Fibroblast of skin of left biceps (primary cell): ENCODE results near the gene NLN.
"Not testable (repeated sequence)": the region's sequence is repeated elsewhere in the genome, so short reads cannot be mapped to it uniquely, and the experiment has no call there.

ENCODE experiments used
- DNase-seq, 2 experiments: peaks; one replicate each; pipeline ENCODE4 v3.0.0-alpha.2; 2013; ENCODE audit warnings: low read depth in 2 of 2

Gene NLN

GRCh38 chr5:65871776-65872175 is 149.8 kb downstream of the NLN start:
- not testable (repeated sequence) for DNase-seq

GRCh38 chr5:65873181-65873750 is 151.3 kb downstream of the NLN start:
- DNase-seq, result no peak

DNA sequence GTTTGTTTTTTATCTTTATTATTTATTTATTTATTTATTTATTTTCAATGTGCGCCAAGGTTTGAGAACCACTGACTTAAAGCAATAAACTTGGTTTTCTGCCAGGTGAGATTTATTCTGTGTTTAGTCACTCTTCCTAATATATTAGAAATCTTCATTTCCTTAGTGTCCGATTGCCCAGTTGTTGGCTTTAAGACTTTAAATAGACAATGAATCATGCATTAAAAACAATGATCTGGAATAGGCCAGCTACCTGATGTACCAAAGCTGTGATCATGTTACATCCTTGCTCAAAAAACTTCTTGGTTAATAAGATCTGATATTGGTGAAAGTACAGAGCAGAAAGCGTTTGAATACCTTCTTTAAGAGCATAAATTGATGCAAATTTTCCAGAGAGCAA is 152.2 kb downstream of the NLN start:
- no peak for DNase-seq

DNA sequence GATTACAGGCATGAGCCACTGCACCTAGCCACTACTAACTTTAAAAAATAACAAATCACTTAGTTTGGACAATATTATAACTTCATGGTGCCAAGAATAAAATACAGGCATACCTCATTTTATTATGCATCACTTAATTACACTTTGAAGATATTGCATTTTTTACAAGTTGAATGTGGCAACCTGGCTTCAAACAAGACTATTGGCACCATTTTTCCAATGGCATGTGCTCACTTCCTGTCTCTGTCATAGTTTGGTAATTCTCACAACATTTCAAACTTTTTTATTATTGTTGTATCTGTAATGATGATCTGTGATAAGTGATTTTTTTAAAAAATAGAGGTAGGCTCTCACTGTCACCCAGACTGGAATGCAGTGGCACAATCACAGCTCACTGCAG is 154.5 kb downstream of the NLN start:
- no peak for DNase-seq

GRCh38 chr5:65876970-65877369 is 155.0 kb downstream of the NLN start:
- no peak for DNase-seq
